DMS153 treated with DMSO at 0.1 percent for 48 hours (cell line): ENCODE results near the gene TIGD7.

ENCODE experiments used
- DNase-seq: peaks from one replicate; lab custom pipeline; 2025; ENCODE audit not compliant: unreplicated experiment; lab: John Stamatoyannopoulos, UW

The TIGD7 gene

GRCh38 chr16:3305109-3306068 is at the start of gene TIGD7, which contains the start of gene ZNF75A:
Gene TIGD7 (minus strand): TSS chr16:3305430. CDS start chr16:3300614, 4,816 bp downstream.
Gene ZNF75A (plus strand): TSS chr16:3305497. CDS start chr16:3308429, 2,932 bp downstream.
- peak; percentile 83 for DNase-seq

GRCh38 chr16:3349175-3349574 is 43.9 kb upstream of the TIGD7 start:
- DNase-seq = no peak

GRCh38 chr16:3348547-3349167 is 43.4 kb upstream of the TIGD7 start:
- no peak for DNase-seq

GRCh38 chr16:3347586-3347985 is 42.4 kb upstream of the TIGD7 start:
- no peak for DNase-seq

GRCh38 chr16:3346041-3346440 is 40.8 kb upstream of the TIGD7 start:
- no peak for DNase-seq

- no peak for DNase-seq
Measured at GRCh38 chr16:3328643-3329042, 23.4 kb upstream of the TIGD7 start.

GRCh38 chr16:3328104-3328503 is 22.9 kb upstream of the TIGD7 start:
- no peak for DNase-seq

- DNase-seq = no peak
Measured at GRCh38 chr16:3327514-3327913, 22.3 kb upstream of the TIGD7 start.

- DNase-seq = no peak
Measured at GRCh38 chr16:3321816-3322215, 16.6 kb upstream of the TIGD7 start.

GRCh38 chr16:3317315-3317999 is 12.2 kb upstream of the TIGD7 start:
- no peak for DNase-seq

GRCh38 chr16:3311496-3311895 is 6.3 kb upstream of the TIGD7 start:
- DNase-seq = no peak

GRCh38 chr16:3306078-3306477 is 848 bp upstream of the TIGD7 start:
- DNase-seq = no peak

- DNase-seq = no peak
Measured at GRCh38 chr16:3304370-3304769, 860 bp downstream of the TIGD7 start.

- no peak for DNase-seq
Measured at GRCh38 chr16:3295783-3296182, 9.4 kb downstream of the TIGD7 start.

- no peak for DNase-seq
Measured at GRCh38 chr16:3295209-3295608, 10.0 kb downstream of the TIGD7 start.

GRCh38 chr16:3292604-3293003 is 12.6 kb downstream of the TIGD7 start:
- no peak for DNase-seq

- no peak for DNase-seq
Measured at GRCh38 chr16:3289998-3290673, 15.1 kb downstream of the TIGD7 start.

- DNase-seq = no peak
Measured at GRCh38 chr16:3285131-3285530, 20.1 kb downstream of the TIGD7 start.

GRCh38 chr16:3283543-3284447 is 21.4 kb downstream of the TIGD7 start:
- no peak for DNase-seq
